Astrocyte (in vitro differentiated cells and primary cell): ENCODE measurements around the gene MOV10L1. TPM values are rescaled to one million over a fixed set of nuclear protein-coding genes. Genes with fewer than 3 reads are reported as not detected.

ENCODE experiments used
- DNase-seq: peaks from one replicate; pipeline ENCODE4 v3.0.0-alpha.2; 2010; ENCODE audit warnings: low read depth
- FAIRE-seq: peaks from 2 replicates; lab custom pipeline; 2011; peaks lifted over from hg19 to GRCh38; lab: Jason Lieb, UNC
- H2AFZ ChIP-seq: 2 replicates; pipeline ENCODE4 v1.6.0; 2012; ENCODE audit warnings: low read depth, low read length, inconsistent platforms
- H3K27ac ChIP-seq: 2 replicates; pipeline ENCODE4 v1.5.1; 2011; ENCODE audit warnings: low read depth, low read length, inconsistent platforms
- H3K27me3 ChIP-seq: 2 replicates; pipeline ENCODE4 v1.6.0; 2011; ENCODE audit warnings: low read length, inconsistent platforms; ENCODE audit not compliant: insufficient read depth
- H3K36me3 ChIP-seq: 2 replicates; pipeline ENCODE4 v1.5.1; 2011; ENCODE audit warnings: low read length, inconsistent platforms; ENCODE audit not compliant: insufficient read depth
- H3K4me1 ChIP-seq: 2 replicates; pipeline ENCODE4 v1.5.1; 2011; ENCODE audit warnings: low read length, inconsistent platforms; ENCODE audit not compliant: insufficient read depth
- H3K4me2 ChIP-seq: 2 replicates; pipeline ENCODE4 v1.6.0; 2012; ENCODE audit warnings: low read length, inconsistent platforms
- H3K4me3 ChIP-seq: 2 replicates; pipeline ENCODE4 v1.5.1; 2011; ENCODE audit warnings: low read depth, mild to moderate bottlenecking, low read length, inconsistent platforms; ENCODE audit not compliant: insufficient read depth
- H3K79me2 ChIP-seq: 2 replicates; pipeline ENCODE4 v1.6.0; 2012; ENCODE audit warnings: mild to moderate bottlenecking, low read length, inconsistent platforms; ENCODE audit not compliant: insufficient read depth
- H3K9ac ChIP-seq: 2 replicates; pipeline ENCODE4 v1.6.0; 2012; ENCODE audit warnings: mild to moderate bottlenecking, low read length, inconsistent platforms
- H3K9me3 ChIP-seq: 2 replicates; pipeline ENCODE4 v1.5.1; 2012; ENCODE audit warnings: low read depth, mild to moderate bottlenecking, low read length, inconsistent platforms; ENCODE audit not compliant: insufficient read depth
- H4K20me1 ChIP-seq: 2 replicates; pipeline ENCODE4 v1.6.0; 2012; ENCODE audit warnings: low read length, inconsistent platforms; ENCODE audit not compliant: insufficient read depth
- H3K27ac Mint-ChIP-seq: one replicate; pipeline ENCODE4 v1.8.0; 2021; ENCODE audit warnings: mild to moderate bottlenecking, mixed read lengths; ENCODE audit not compliant: unreplicated experiment
- H3K27me3 Mint-ChIP-seq: one replicate; pipeline ENCODE4 v1.8.0; 2021; ENCODE audit warnings: low read depth, mixed read lengths; ENCODE audit not compliant: unreplicated experiment
- H3K36me3 Mint-ChIP-seq: one replicate; pipeline ENCODE4 v1.8.0; 2021; ENCODE audit warnings: low read depth, mixed read lengths; ENCODE audit not compliant: unreplicated experiment
- H3K4me1 Mint-ChIP-seq: one replicate; pipeline ENCODE4 v1.8.0; 2021; ENCODE audit warnings: low read depth, mixed read lengths; ENCODE audit not compliant: unreplicated experiment
- H3K4me3 Mint-ChIP-seq: one replicate; pipeline ENCODE4 v1.8.0; 2021; ENCODE audit warnings: mild to moderate bottlenecking, moderate library complexity, mixed read lengths; ENCODE audit not compliant: unreplicated experiment
- H3K9me3 Mint-ChIP-seq: one replicate; pipeline ENCODE4 v1.8.0; 2021; ENCODE audit warnings: mild to moderate bottlenecking, mixed read lengths; ENCODE audit not compliant: unreplicated experiment
- CTCF ChIP-seq: IDR thresholded peaks from 2 replicates; pipeline ENCODE4 v1.5.1; 2011; ENCODE audit warnings: low read depth, mild to moderate bottlenecking, inconsistent platforms, low read length, moderate library complexity; ENCODE audit not compliant: insufficient read depth
- EZH2 ChIP-seq: IDR thresholded peaks from 2 replicates; pipeline ENCODE4 v1.6.1; 2012; ENCODE audit warnings: mild to moderate bottlenecking, low read length, inconsistent platforms; ENCODE audit not compliant: insufficient read depth
- total RNA-seq: library from RNA; stranded (reverse); gene quantifications from 2 replicates; pipeline ENCODE4 v1.2.1, GENCODE V29; 2021

Gene MOV10L1
- total RNA-seq, 1 donor from 2014 or later, result 0.61 TPM

- no peak overlapping the region for H3K27ac Mint-ChIP-seq
- H3K27ac ChIP-seq, result no peak overlapping the region
Observed at GRCh38 chr22:50061824-50062355, 27.9 kb upstream of the MOV10L1 start.

GRCh38 chr22:50062509-50063135 is 27.2 kb upstream of the MOV10L1 start:
- H3K27me3 Mint-ChIP-seq, result peaks cover 31% of the 10 kb centered on the region

More at GRCh38 chr22:50061824-50062355, 27.9 kb upstream of the MOV10L1 start:
- Histone ChIP-seq H3K79me2 (no peaks in the 10 kb centered on the region), H2AFZ (no peak overlapping the region), H3K4me3 (no peak overlapping the region), H3K36me3 (no peaks in the 10 kb centered on the region), H3K9ac (no peak overlapping the region), H4K20me1 (no peaks in the 10 kb centered on the region), H3K9me3 (no peaks in the 10 kb centered on the region), H3K4me1 (no peaks in the 10 kb centered on the region), H3K27me3 (peaks cover 14% of the 10 kb centered on the region), H3K4me2 (no peak overlapping the region)
- Mint-ChIP-seq H3K36me3 (no peaks in the 10 kb centered on the region), H3K27me3 (peaks cover 31% of the 10 kb centered on the region), H3K4me1 (peaks cover 2% of the 10 kb centered on the region), H3K4me3 (no peak overlapping the region), H3K9me3 (no peaks in the 10 kb centered on the region)
- DNase-seq (no peak), FAIRE-seq (no peak)
- TF ChIP-seq EZH2, result no peak
- no peak for TF ChIP-seq CTCF

More at GRCh38 chr22:50062509-50063135, 27.2 kb upstream of the MOV10L1 start:
- DNase-seq, result no peak
- no peak overlapping the region for H3K27ac Mint-ChIP-seq
- Histone ChIP-seq H3K4me1 (no peaks in the 10 kb centered on the region), H3K9ac (no peak overlapping the region), H4K20me1 (no peaks in the 10 kb centered on the region), H3K27me3 (peaks cover 14% of the 10 kb centered on the region), H3K9me3 (no peaks in the 10 kb centered on the region), H3K27ac (no peak overlapping the region), H2AFZ (no peak overlapping the region), H3K4me2 (no peak overlapping the region), H3K36me3 (no peaks in the 10 kb centered on the region), H3K79me2 (no peaks in the 10 kb centered on the region), H3K4me3 (no peak overlapping the region)
- H3K9me3 Mint-ChIP-seq, result no peaks in the 10 kb centered on the region
- FAIRE-seq, result no peak
- TF ChIP-seq EZH2 (no peak), CTCF (no peak)
- no peak overlapping the region for H3K4me3 Mint-ChIP-seq
- peaks cover 2% of the 10 kb centered on the region for H3K4me1 Mint-ChIP-seq
- no peaks in the 10 kb centered on the region for H3K36me3 Mint-ChIP-seq
